H1 (cell line): ENCODE measurements around the gene SELENOI. TPM values are rescaled to one million over a fixed set of nuclear protein-coding genes. Genes with fewer than 3 reads are reported as not detected.

Experiments
- CHD1 ChIP-seq: IDR thresholded peaks from 2 replicates; pipeline ENCODE4 v1.6.1; 2012; ENCODE audit warnings: low read depth, low read length, improper control_type of control experiment
- CREB1 ChIP-seq: IDR thresholded peaks from 2 replicates; pipeline ENCODE4 v1.6.1; 2012; ENCODE audit warnings: inconsistent platforms
- GTF2F1 ChIP-seq: IDR thresholded peaks from 2 replicates; pipeline ENCODE4 v1.6.1; 2012; ENCODE audit warnings: low read depth, low read length, improper control_type of control experiment, borderline replicate concordance
- MAX ChIP-seq: IDR thresholded peaks from 2 replicates; pipeline ENCODE4 v1.6.1; 2012; ENCODE audit warnings: inconsistent platforms
- PHF8 ChIP-seq: fragments of 200-600 bp; sonication (generic); conservative IDR thresholded peaks from 2 replicates; pipeline ENCODE4 v1.7.1; 2012; ENCODE audit warnings: low read depth, mild to moderate bottlenecking, inconsistent platforms, low read length, moderate library complexity
- RNF2 ChIP-seq: fragments of 200-900, 300-1000 bp; sonication (generic); IDR thresholded peaks from 2 replicates; pipeline ENCODE4 v1.7.1; 2016; ENCODE audit warnings: borderline replicate concordance, low read depth, mild to moderate bottlenecking, antibody characterized with exemption, low read length; ENCODE audit not compliant: poor library complexity, severe bottlenecking; ENCODE audit errors: missing control alignments
- TAF1 ChIP-seq: IDR thresholded peaks from 2 replicates; pipeline ENCODE4 v1.6.1; 2011; ENCODE audit warnings: mild to moderate bottlenecking, low read depth, low read length
- TAF7 ChIP-seq: optimal IDR thresholded peaks from 2 replicates; pipeline ENCODE3; 2011; ENCODE audit warnings: low read depth, mild to moderate bottlenecking, inconsistent platforms, low read length, moderate library complexity, borderline replicate concordance
- polyA plus RNA-seq, 7 experiments: library from polyadenylated mRNA; depleted of rRNA in 3 of 7; stranded (reverse) in 5 of 7; unstranded in 2 of 7; fragments of >200 nt in 5 of 7; fragments of 200-250 nt in 2 of 7; gene quantifications; 1 replicate in 5 of 7; 2 replicates in 1 of 7; 4 replicates in 1 of 7; pipeline versions ENCODE4 v1.2.1 to v1.2.3, GENCODE V29; 2011 to 2013; ENCODE audit warnings: missing spikeins in 2 of 7, mixed read lengths in 2 of 7
- total RNA-seq: library from RNA; stranded (reverse); fragmentation: NEBNext Ultra II Directional; extraction: Animal tissue kit (Norgen Biotek cat#: 25700); gene quantifications from 2 replicates; pipeline ENCODE4 v1.2.1, GENCODE V29; 2021
- TF ChIP-seq, protein P1 (sequence below): fragments of 300-600 bp; sonication (generic); IDR thresholded peaks from 2 replicates; pipeline ENCODE4 v1.7.1; 2012; ENCODE audit warnings: low read length, moderate library complexity, mild to moderate bottlenecking, inconsistent platforms; ENCODE audit not compliant: insufficient replicate concordance

Gene SELENOI
- total and polyA plus RNA-seq, 2 of the 8 experiments (the other 6 are each of a cell fraction or from before 2014, with no cell fraction given) = 15.9 to 63.8 TPM

- TF ChIP-seq CHD1 (no peak), GTF2F1 (no peak), MAX (no peak), PHF8 (no peak), RNF2 (no peak), TAF1 (peak; percentile 48; the same call in 1 of the 2 replicates), CREB1 (no peak), TAF7 (no peak)
- TF ChIP-seq, protein P1, sequence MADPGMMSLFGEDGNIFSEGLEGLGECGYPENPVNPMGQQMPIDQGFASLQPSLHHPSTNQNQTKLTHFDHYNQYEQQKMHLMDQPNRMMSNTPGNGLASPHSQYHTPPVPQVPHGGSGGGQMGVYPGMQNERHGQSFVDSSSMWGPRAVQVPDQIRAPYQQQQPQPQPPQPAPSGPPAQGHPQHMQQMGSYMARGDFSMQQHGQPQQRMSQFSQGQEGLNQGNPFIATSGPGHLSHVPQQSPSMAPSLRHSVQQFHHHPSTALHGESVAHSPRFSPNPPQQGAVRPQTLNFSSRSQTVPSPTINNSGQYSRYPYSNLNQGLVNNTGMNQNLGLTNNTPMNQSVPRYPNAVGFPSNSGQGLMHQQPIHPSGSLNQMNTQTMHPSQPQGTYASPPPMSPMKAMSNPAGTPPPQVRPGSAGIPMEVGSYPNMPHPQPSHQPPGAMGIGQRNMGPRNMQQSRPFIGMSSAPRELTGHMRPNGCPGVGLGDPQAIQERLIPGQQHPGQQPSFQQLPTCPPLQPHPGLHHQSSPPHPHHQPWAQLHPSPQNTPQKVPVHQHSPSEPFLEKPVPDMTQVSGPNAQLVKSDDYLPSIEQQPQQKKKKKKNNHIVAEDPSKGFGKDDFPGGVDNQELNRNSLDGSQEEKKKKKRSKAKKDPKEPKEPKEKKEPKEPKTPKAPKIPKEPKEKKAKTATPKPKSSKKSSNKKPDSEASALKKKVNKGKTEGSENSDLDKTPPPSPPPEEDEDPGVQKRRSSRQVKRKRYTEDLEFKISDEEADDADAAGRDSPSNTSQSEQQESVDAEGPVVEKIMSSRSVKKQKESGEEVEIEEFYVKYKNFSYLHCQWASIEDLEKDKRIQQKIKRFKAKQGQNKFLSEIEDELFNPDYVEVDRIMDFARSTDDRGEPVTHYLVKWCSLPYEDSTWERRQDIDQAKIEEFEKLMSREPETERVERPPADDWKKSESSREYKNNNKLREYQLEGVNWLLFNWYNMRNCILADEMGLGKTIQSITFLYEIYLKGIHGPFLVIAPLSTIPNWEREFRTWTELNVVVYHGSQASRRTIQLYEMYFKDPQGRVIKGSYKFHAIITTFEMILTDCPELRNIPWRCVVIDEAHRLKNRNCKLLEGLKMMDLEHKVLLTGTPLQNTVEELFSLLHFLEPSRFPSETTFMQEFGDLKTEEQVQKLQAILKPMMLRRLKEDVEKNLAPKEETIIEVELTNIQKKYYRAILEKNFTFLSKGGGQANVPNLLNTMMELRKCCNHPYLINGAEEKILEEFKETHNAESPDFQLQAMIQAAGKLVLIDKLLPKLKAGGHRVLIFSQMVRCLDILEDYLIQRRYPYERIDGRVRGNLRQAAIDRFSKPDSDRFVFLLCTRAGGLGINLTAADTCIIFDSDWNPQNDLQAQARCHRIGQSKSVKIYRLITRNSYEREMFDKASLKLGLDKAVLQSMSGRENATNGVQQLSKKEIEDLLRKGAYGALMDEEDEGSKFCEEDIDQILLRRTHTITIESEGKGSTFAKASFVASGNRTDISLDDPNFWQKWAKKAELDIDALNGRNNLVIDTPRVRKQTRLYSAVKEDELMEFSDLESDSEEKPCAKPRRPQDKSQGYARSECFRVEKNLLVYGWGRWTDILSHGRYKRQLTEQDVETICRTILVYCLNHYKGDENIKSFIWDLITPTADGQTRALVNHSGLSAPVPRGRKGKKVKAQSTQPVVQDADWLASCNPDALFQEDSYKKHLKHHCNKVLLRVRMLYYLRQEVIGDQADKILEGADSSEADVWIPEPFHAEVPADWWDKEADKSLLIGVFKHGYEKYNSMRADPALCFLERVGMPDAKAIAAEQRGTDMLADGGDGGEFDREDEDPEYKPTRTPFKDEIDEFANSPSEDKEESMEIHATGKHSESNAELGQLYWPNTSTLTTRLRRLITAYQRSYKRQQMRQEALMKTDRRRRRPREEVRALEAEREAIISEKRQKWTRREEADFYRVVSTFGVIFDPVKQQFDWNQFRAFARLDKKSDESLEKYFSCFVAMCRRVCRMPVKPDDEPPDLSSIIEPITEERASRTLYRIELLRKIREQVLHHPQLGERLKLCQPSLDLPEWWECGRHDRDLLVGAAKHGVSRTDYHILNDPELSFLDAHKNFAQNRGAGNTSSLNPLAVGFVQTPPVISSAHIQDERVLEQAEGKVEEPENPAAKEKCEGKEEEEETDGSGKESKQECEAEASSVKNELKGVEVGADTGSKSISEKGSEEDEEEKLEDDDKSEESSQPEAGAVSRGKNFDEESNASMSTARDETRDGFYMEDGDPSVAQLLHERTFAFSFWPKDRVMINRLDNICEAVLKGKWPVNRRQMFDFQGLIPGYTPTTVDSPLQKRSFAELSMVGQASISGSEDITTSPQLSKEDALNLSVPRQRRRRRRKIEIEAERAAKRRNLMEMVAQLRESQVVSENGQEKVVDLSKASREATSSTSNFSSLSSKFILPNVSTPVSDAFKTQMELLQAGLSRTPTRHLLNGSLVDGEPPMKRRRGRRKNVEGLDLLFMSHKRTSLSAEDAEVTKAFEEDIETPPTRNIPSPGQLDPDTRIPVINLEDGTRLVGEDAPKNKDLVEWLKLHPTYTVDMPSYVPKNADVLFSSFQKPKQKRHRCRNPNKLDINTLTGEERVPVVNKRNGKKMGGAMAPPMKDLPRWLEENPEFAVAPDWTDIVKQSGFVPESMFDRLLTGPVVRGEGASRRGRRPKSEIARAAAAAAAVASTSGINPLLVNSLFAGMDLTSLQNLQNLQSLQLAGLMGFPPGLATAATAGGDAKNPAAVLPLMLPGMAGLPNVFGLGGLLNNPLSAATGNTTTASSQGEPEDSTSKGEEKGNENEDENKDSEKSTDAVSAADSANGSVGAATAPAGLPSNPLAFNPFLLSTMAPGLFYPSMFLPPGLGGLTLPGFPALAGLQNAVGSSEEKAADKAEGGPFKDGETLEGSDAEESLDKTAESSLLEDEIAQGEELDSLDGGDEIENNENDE = peak; percentile 71
These were observed 46.4 kb upstream of the SELENOI start (continued) for GRCh38 chr2:26299471-26300101.
